Caco-2 (cell line): ENCODE data around the gene SALL3. TPM values are rescaled to one million over a fixed set of nuclear protein-coding genes. Genes with fewer than 3 reads are reported as not detected.

ENCODE experiments used
- BruUV-seq: library from RNA; stranded (reverse); fragments of 400-500 nt; replicated peaks from 2 replicates; lab custom pipeline; 2021; lab: Mats Ljungman, UMichigan
- CTCF ChIA-PET: fragments of 300-600 bp; sonication (Branson Sonifier 250); formaldehyde crosslinking; loops from one replicate; lab custom pipeline; 2022; ENCODE audit warnings: antibody characterized with exemption; lab: Charles Lee
- POLR2A ChIA-PET: fragments of 300-600 bp; sonication (Branson Sonifier 250); formaldehyde crosslinking; loops from one replicate; lab custom pipeline; 2022; ENCODE audit warnings: antibody characterized with exemption; lab: Charles Lee
- DNase-seq, 2 experiments: peaks; one replicate each; pipeline versions ENCODE4 v3.0.0 to v3.0.0-alpha.2; 2020 to 2022
- H3K27me3 ChIP-seq: replicated peaks from 2 replicates; pipeline ENCODE4 v1.6.0; 2011; ENCODE audit warnings: low read length; ENCODE audit not compliant: control insufficient read depth, insufficient read depth
- H3K36me3 ChIP-seq: 2 replicates; pipeline ENCODE4 v1.5.1; 2011; ENCODE audit warnings: low read length; ENCODE audit not compliant: control insufficient read depth, insufficient read depth
- H3K4me1 ChIP-seq: fragments of 250-450 bp; sonication (Bioruptor Pico); 2 replicates; pipeline ENCODE4 v1.5.1; 2020; ENCODE audit warnings: mild to moderate bottlenecking
- H3K4me3 ChIP-seq: 2 replicates; pipeline ENCODE4 v1.5.1; 2011; ENCODE audit warnings: low read depth, mild to moderate bottlenecking, control low read depth, low read length
- H3K9me3 ChIP-seq: fragments of 250-450 bp; sonication (Bioruptor Pico); 2 replicates; pipeline ENCODE4 v1.5.1; 2020; ENCODE audit warnings: mild to moderate bottlenecking, moderate library complexity
- H3K27ac Mint-ChIP-seq: one replicate; pipeline ENCODE4 v1.8.0; 2022; ENCODE audit warnings: mixed read lengths; ENCODE audit not compliant: unreplicated experiment
- H3K27me3 Mint-ChIP-seq: one replicate; pipeline ENCODE4 v1.8.0; 2022; ENCODE audit warnings: mixed read lengths; ENCODE audit not compliant: insufficient read depth, unreplicated experiment
- H3K36me3 Mint-ChIP-seq: one replicate; pipeline ENCODE4 v1.8.0; 2022; ENCODE audit warnings: mild to moderate bottlenecking, mixed read lengths; ENCODE audit not compliant: insufficient read depth, unreplicated experiment
- H3K4me1 Mint-ChIP-seq: one replicate; pipeline ENCODE4 v1.8.0; 2022; ENCODE audit warnings: low read depth, mixed read lengths; ENCODE audit not compliant: unreplicated experiment
- H3K4me3 Mint-ChIP-seq: one replicate; pipeline ENCODE4 v1.8.0; 2022; ENCODE audit warnings: mild to moderate bottlenecking, moderate library complexity, mixed read lengths; ENCODE audit not compliant: unreplicated experiment
- H3K9me3 Mint-ChIP-seq: one replicate; pipeline ENCODE4 v1.8.0; 2022; ENCODE audit warnings: mixed read lengths; ENCODE audit not compliant: unreplicated experiment
- CTCF ChIP-seq, 2 experiments: fragments of 200-600 bp in 1 of 2; IDR thresholded peaks; 1 replicate in 1 of 2; 2 replicates in 1 of 2; pipeline versions ENCODE4 v1.5.1 to v1.8.0; 2011 to 2022; ENCODE audit warnings: antibody characterized with exemption in 1 of 2, control low read depth in 1 of 2, inconsistent platforms in 1 of 2, low read depth in 1 of 2, low read length in 1 of 2, mild to moderate bottlenecking in 1 of 2, moderate library complexity in 1 of 2; ENCODE audit not compliant: insufficient read depth in 1 of 2, severe bottlenecking in 1 of 2, unreplicated experiment in 1 of 2
- intact Hi-C: fragments of 100-400 bp; cut with micrococcal nuclease; formaldehyde crosslinking; loops from one replicate; pipeline ENCODE4 v1.10.0; 2022; ENCODE audit not compliant: unreplicated experiment
- total RNA-seq: library from RNA; stranded (reverse); gene quantifications from 2 replicates; pipeline ENCODE4 v1.2.3, GENCODE V29; 2022

The SALL3 gene
- total RNA-seq, 1 experiment from 2014 or later = not detected

GRCh38 chr18:79011300-79011870, 31.8 kb downstream of the SALL3 start:
- no peak overlapping the region for H3K27ac Mint-ChIP-seq
- no peaks in the 10 kb centered on the region for H3K4me1 ChIP-seq
- POLR2A ChIA-PET = no interaction called here
- no peaks in the 10 kb centered on the region for H3K36me3 ChIP-seq
- no peak for DNase-seq
- TF ChIP-seq CTCF (IDR thresholded peaks at IDR 0.05; ENCODE audit: insufficient read depth in 1 of 2, low read depth in 1 of 2, low read length in 1 of 2, severe bottlenecking in 1 of 2, unreplicated experiment in 1 of 2) = no peak
- H3K4me3 Mint-ChIP-seq = no peak overlapping the region
- H3K9me3 Mint-ChIP-seq = no peaks in the 10 kb centered on the region
- no peaks in the 10 kb centered on the region for H3K36me3 Mint-ChIP-seq
- CTCF ChIA-PET = no interaction called here
- H3K27me3 ChIP-seq = no peaks in the 10 kb centered on the region
- no peak overlapping the region for H3K4me3 ChIP-seq
- intact Hi-C loops = no loop called here
- no peaks in the 10 kb centered on the region for H3K4me1 Mint-ChIP-seq
- H3K9me3 ChIP-seq = no peaks in the 10 kb centered on the region
- BruUV-seq = no TSS peak
- H3K27me3 Mint-ChIP-seq = peaks cover 3% of the 10 kb centered on the region

GRCh38 chr18:79013869-79014268, 34.3 kb downstream of the SALL3 start:
- Mint-ChIP-seq H3K4me3 (no peak overlapping the region), H3K27me3 (peaks cover 3% of the 10 kb centered on the region), H3K27ac (no peak overlapping the region), H3K4me1 (no peaks in the 10 kb centered on the region), H3K9me3 (no peaks in the 10 kb centered on the region), H3K36me3 (no peaks in the 10 kb centered on the region)
- intact Hi-C loops = no loop called here
- POLR2A ChIA-PET = no interaction called here
- no peak overlapping the region for H3K4me3 ChIP-seq
- TF ChIP-seq CTCF (IDR thresholded peaks at IDR 0.05; ENCODE audit: insufficient read depth in 1 of 2, low read depth in 1 of 2, low read length in 1 of 2, severe bottlenecking in 1 of 2, unreplicated experiment in 1 of 2) = no peak
- no peaks in the 10 kb centered on the region for H3K4me1 ChIP-seq
- H3K9me3 ChIP-seq = no peaks in the 10 kb centered on the region
- H3K36me3 ChIP-seq = no peaks in the 10 kb centered on the region
- H3K27me3 ChIP-seq = no peaks in the 10 kb centered on the region
- DNase-seq = no peak
- no TSS peak for BruUV-seq
- CTCF ChIA-PET = no interaction called here

GRCh38 chr18:79018911-79019310, 39.3 kb downstream of the SALL3 start:
- Histone ChIP-seq H3K4me3 (no peak overlapping the region), H3K9me3 (no peaks in the 10 kb centered on the region), H3K4me1 (no peaks in the 10 kb centered on the region), H3K27me3 (no peaks in the 10 kb centered on the region), H3K36me3 (no peaks in the 10 kb centered on the region)
- no peaks in the 10 kb centered on the region for H3K9me3 Mint-ChIP-seq
- DNase-seq = no peak
- TF ChIP-seq CTCF (IDR thresholded peaks at IDR 0.05; ENCODE audit: insufficient read depth in 1 of 2, low read depth in 1 of 2, low read length in 1 of 2, severe bottlenecking in 1 of 2, unreplicated experiment in 1 of 2) = no peak
- no peak overlapping the region for H3K27ac Mint-ChIP-seq
- intact Hi-C loops = no loop called here
- H3K27me3 Mint-ChIP-seq = no peaks in the 10 kb centered on the region
- H3K4me1 Mint-ChIP-seq = no peaks in the 10 kb centered on the region
- BruUV-seq = no TSS peak
- no peaks in the 10 kb centered on the region for H3K36me3 Mint-ChIP-seq
- ChIA-PET POLR2A (no interaction called here), CTCF (no interaction called here)
- no peak overlapping the region for H3K4me3 Mint-ChIP-seq
